Astrocyte (in vitro differentiated cells and primary cell): Measurements from ENCODE around the gene DENND1B. TPM values are rescaled to one million over a fixed set of nuclear protein-coding genes. Genes with fewer than 3 reads are reported as not detected.
A peak's percentile ranks its signal among the peaks of the same experiment; 100 is the strongest.

Source experiments
- DNase-seq: peaks from one replicate; pipeline ENCODE4 v3.0.0-alpha.2; 2010; ENCODE audit warnings: low read depth
- FAIRE-seq: peaks from 2 replicates; lab custom pipeline; 2011; peaks lifted over from hg19 to GRCh38; lab: Jason Lieb, UNC
- H2AFZ ChIP-seq: 2 replicates; pipeline ENCODE4 v1.6.0; 2012; ENCODE audit warnings: low read depth, low read length, inconsistent platforms
- H3K27ac ChIP-seq: 2 replicates; pipeline ENCODE4 v1.5.1; 2011; ENCODE audit warnings: low read depth, low read length, inconsistent platforms
- H3K27me3 ChIP-seq: 2 replicates; pipeline ENCODE4 v1.6.0; 2011; ENCODE audit warnings: low read length, inconsistent platforms; ENCODE audit not compliant: insufficient read depth
- H3K36me3 ChIP-seq: 2 replicates; pipeline ENCODE4 v1.5.1; 2011; ENCODE audit warnings: low read length, inconsistent platforms; ENCODE audit not compliant: insufficient read depth
- H3K4me1 ChIP-seq: 2 replicates; pipeline ENCODE4 v1.5.1; 2011; ENCODE audit warnings: low read length, inconsistent platforms; ENCODE audit not compliant: insufficient read depth
- H3K4me2 ChIP-seq: 2 replicates; pipeline ENCODE4 v1.6.0; 2012; ENCODE audit warnings: low read length, inconsistent platforms
- H3K4me3 ChIP-seq: 2 replicates; pipeline ENCODE4 v1.5.1; 2011; ENCODE audit warnings: low read depth, mild to moderate bottlenecking, low read length, inconsistent platforms; ENCODE audit not compliant: insufficient read depth
- H3K79me2 ChIP-seq: 2 replicates; pipeline ENCODE4 v1.6.0; 2012; ENCODE audit warnings: mild to moderate bottlenecking, low read length, inconsistent platforms; ENCODE audit not compliant: insufficient read depth
- H3K9ac ChIP-seq: 2 replicates; pipeline ENCODE4 v1.6.0; 2012; ENCODE audit warnings: mild to moderate bottlenecking, low read length, inconsistent platforms
- H3K9me3 ChIP-seq: 2 replicates; pipeline ENCODE4 v1.5.1; 2012; ENCODE audit warnings: low read depth, mild to moderate bottlenecking, low read length, inconsistent platforms; ENCODE audit not compliant: insufficient read depth
- H4K20me1 ChIP-seq: 2 replicates; pipeline ENCODE4 v1.6.0; 2012; ENCODE audit warnings: low read length, inconsistent platforms; ENCODE audit not compliant: insufficient read depth
- H3K27ac Mint-ChIP-seq: one replicate; pipeline ENCODE4 v1.8.0; 2021; ENCODE audit warnings: mild to moderate bottlenecking, mixed read lengths; ENCODE audit not compliant: unreplicated experiment
- H3K27me3 Mint-ChIP-seq: one replicate; pipeline ENCODE4 v1.8.0; 2021; ENCODE audit warnings: low read depth, mixed read lengths; ENCODE audit not compliant: unreplicated experiment
- H3K36me3 Mint-ChIP-seq: one replicate; pipeline ENCODE4 v1.8.0; 2021; ENCODE audit warnings: low read depth, mixed read lengths; ENCODE audit not compliant: unreplicated experiment
- H3K4me1 Mint-ChIP-seq: one replicate; pipeline ENCODE4 v1.8.0; 2021; ENCODE audit warnings: low read depth, mixed read lengths; ENCODE audit not compliant: unreplicated experiment
- H3K4me3 Mint-ChIP-seq: one replicate; pipeline ENCODE4 v1.8.0; 2021; ENCODE audit warnings: mild to moderate bottlenecking, moderate library complexity, mixed read lengths; ENCODE audit not compliant: unreplicated experiment
- H3K9me3 Mint-ChIP-seq: one replicate; pipeline ENCODE4 v1.8.0; 2021; ENCODE audit warnings: mild to moderate bottlenecking, mixed read lengths; ENCODE audit not compliant: unreplicated experiment
- CTCF ChIP-seq: IDR thresholded peaks from 2 replicates; pipeline ENCODE4 v1.5.1; 2011; ENCODE audit warnings: low read depth, mild to moderate bottlenecking, inconsistent platforms, low read length, moderate library complexity; ENCODE audit not compliant: insufficient read depth
- EZH2 ChIP-seq: IDR thresholded peaks from 2 replicates; pipeline ENCODE4 v1.6.1; 2012; ENCODE audit warnings: mild to moderate bottlenecking, low read length, inconsistent platforms; ENCODE audit not compliant: insufficient read depth
- total RNA-seq: library from RNA; stranded (reverse); gene quantifications from 2 replicates; pipeline ENCODE4 v1.2.1, GENCODE V29; 2021

Gene DENND1B
- total RNA-seq, 1 donor from 2014 or later: 9.6 TPM

GRCh38 chr1:197737916-197738315, 37.4 kb downstream of the DENND1B start:
- no peaks in the 10 kb centered on the region for H3K27me3 ChIP-seq
- no peak overlapping the region for H3K27ac ChIP-seq
- H3K9ac ChIP-seq: no peak overlapping the region
- Mint-ChIP-seq H3K27ac (no peak overlapping the region), H3K27me3 (no peaks in the 10 kb centered on the region), H3K9me3 (no peaks in the 10 kb centered on the region), H3K36me3 (no peaks in the 10 kb centered on the region), H3K4me1 (peaks cover 9% of the 10 kb centered on the region), H3K4me3 (no peak overlapping the region)
- H2AFZ ChIP-seq: no peak overlapping the region
- peaks cover 15% of the 10 kb centered on the region for H3K79me2 ChIP-seq
- H3K9me3 ChIP-seq: no peaks in the 10 kb centered on the region
- peaks cover 4% of the 10 kb centered on the region for H4K20me1 ChIP-seq
- no peak overlapping the region for H3K4me3 ChIP-seq
- no peak overlapping the region for H3K4me2 ChIP-seq
- no peaks in the 10 kb centered on the region for H3K36me3 ChIP-seq
- TF ChIP-seq CTCF (no peak), EZH2 (no peak)
- DNase-seq: no peak
- FAIRE-seq: no peak
- H3K4me1 ChIP-seq: no peaks in the 10 kb centered on the region

DNA sequence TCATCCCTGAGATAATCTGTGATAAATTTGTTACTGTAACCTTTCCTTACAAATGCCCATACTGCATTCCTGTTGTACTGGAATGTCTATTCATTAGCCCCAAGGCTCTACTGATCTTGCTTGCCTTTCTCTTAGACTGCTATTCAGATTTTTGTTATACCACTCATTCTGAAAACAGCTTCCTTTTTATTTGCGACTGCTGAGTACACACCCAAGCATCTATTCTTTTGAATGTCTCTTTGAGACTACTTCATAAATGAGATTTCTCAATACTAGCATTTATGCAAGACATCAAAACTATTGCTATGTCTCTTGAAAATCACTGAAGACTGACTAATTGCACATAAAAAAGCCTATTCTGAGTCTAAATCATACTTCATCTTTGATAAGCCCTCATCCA, 38.6 kb downstream of the DENND1B start:
- Mint-ChIP-seq H3K27ac (no peak overlapping the region), H3K4me1 (peaks cover 9% of the 10 kb centered on the region), H3K4me3 (no peak overlapping the region), H3K27me3 (no peaks in the 10 kb centered on the region), H3K9me3 (no peaks in the 10 kb centered on the region), H3K36me3 (no peaks in the 10 kb centered on the region)
- Histone ChIP-seq H3K9me3 (no peaks in the 10 kb centered on the region), H3K9ac (no peak overlapping the region), H3K4me3 (no peak overlapping the region), H3K36me3 (no peaks in the 10 kb centered on the region), H3K79me2 (peaks cover 15% of the 10 kb centered on the region), H2AFZ (no peak overlapping the region), H3K4me1 (no peaks in the 10 kb centered on the region), H3K27ac (no peak overlapping the region), H3K4me2 (no peak overlapping the region), H4K20me1 (peaks cover 4% of the 10 kb centered on the region), H3K27me3 (no peaks in the 10 kb centered on the region)
- DNase-seq: peak; percentile 50
- TF ChIP-seq CTCF: no peak
- TF ChIP-seq EZH2: no peak
- peak; percentile 71 for FAIRE-seq

- H3K36me3 Mint-ChIP-seq: no peaks in the 10 kb centered on the region
- DNase-seq: no peak
- no peak overlapping the region for H3K27ac ChIP-seq
- FAIRE-seq: no peak
- no peak overlapping the region for H3K4me3 ChIP-seq
- no peaks in the 10 kb centered on the region for H3K4me1 ChIP-seq
- no peak overlapping the region for H2AFZ ChIP-seq
- no peaks in the 10 kb centered on the region for H3K9me3 ChIP-seq
- no peak overlapping the region for H3K4me2 ChIP-seq
- H3K9ac ChIP-seq: no peak overlapping the region
- H3K9me3 Mint-ChIP-seq: no peaks in the 10 kb centered on the region
- H3K27me3 Mint-ChIP-seq: no peaks in the 10 kb centered on the region
- H3K27ac Mint-ChIP-seq: no peak overlapping the region
- H3K79me2 ChIP-seq: peaks cover 15% of the 10 kb centered on the region
- H3K4me1 Mint-ChIP-seq: peaks cover 9% of the 10 kb centered on the region
- H4K20me1 ChIP-seq: peaks cover 4% of the 10 kb centered on the region
- TF ChIP-seq EZH2: no peak
- TF ChIP-seq CTCF: no peak
- no peak overlapping the region for H3K4me3 Mint-ChIP-seq
- H3K36me3 ChIP-seq: no peaks in the 10 kb centered on the region
- no peaks in the 10 kb centered on the region for H3K27me3 ChIP-seq
Measured at GRCh38 chr1:197735461-197735860, 39.8 kb downstream of the DENND1B start.
